A549 (cell line): ENCODE measurements around the gene ARSK. TPM values are rescaled to one million over a fixed set of nuclear protein-coding genes. Genes with fewer than 3 reads are reported as not detected.

Source experiments
- ATAC-seq, 2 experiments: fragments of 200-7000 bp in 1 of 2; fragments of >200 bp in 1 of 2; cut with Nextera tagmentation in 1 of 2; cut with Tn5 transposase in 1 of 2; 3 replicates each; pipeline versions ENCODE4 v1.8.0 to v1.9.1; 2018 to 2020; ENCODE audit warnings: mild to moderate bottlenecking in 1 of 2, moderate library complexity in 1 of 2
- CTCF ChIA-PET: fragments of 300-600 bp; sonication (Branson Sonifier 250); formaldehyde crosslinking; extraction: SDS; loops from one replicate; lab custom pipeline; 2021; ENCODE audit warnings: antibody characterized with exemption, inconsistent platforms; lab: Yijun Ruan, JAX
- POLR2A ChIA-PET: fragments of 350-600 bp; formaldehyde crosslinking; extraction: SDS; loops from one replicate; lab custom pipeline; 2021; ENCODE audit warnings: antibody characterized with exemption, inconsistent platforms; lab: Yijun Ruan, JAX
- DNase-seq, 2 experiments: peaks; one replicate each; pipeline versions ENCODE4 v3.0.0 to v3.0.0-alpha.2; 2011 to 2016; ENCODE audit warnings: low read depth in 1 of 2, low spot score in 1 of 2
- FAIRE-seq: peaks from 2 replicates; lab custom pipeline; 2011; peaks lifted over from hg19 to GRCh38; lab: Jason Lieb, UNC
- H3K27ac ChIP-seq, 2 experiments: fragments of >200 bp; sonication (Bioruptor Twin); formaldehyde crosslinking; 3 replicates each; pipeline ENCODE4 v1.5.1; 2016 to 2017
- H3K4me1 ChIP-seq: fragments of >200 bp; sonication (Bioruptor Twin); formaldehyde crosslinking; 3 replicates; pipeline ENCODE4 v1.6.1; 2016
- H3K4me2 ChIP-seq: fragments of >200 bp; sonication (Bioruptor Twin); formaldehyde crosslinking; 3 replicates; pipeline ENCODE4 v1.6.1; 2016
- H3K4me3 ChIP-seq: fragments of >200 bp; sonication (Bioruptor Twin); formaldehyde crosslinking; 3 replicates; pipeline ENCODE4 v1.5.1; 2016
- H3K9me3 ChIP-seq: fragments of >200 bp; sonication (Bioruptor Twin); formaldehyde crosslinking; 3 replicates; pipeline ENCODE4 v1.6.1; 2016
- CBX8 ChIP-seq: fragments of 200-600 bp; sonication (generic); IDR thresholded peaks from 2 replicates; pipeline ENCODE4 v1.6.1; 2016
- EHF ChIP-seq: fragments of 250-450 bp; sonication (Bioruptor Pico); IDR thresholded peaks from 2 replicates; pipeline ENCODE4 v1.5.0; 2020; ENCODE audit warnings: mild to moderate bottlenecking
- ELK1 ChIP-seq: fragments of 150-350 bp; IDR thresholded peaks from 2 replicates; pipeline ENCODE4 v1.6.1; 2014; ENCODE audit warnings: low read depth, mild to moderate bottlenecking, low read length
- EP300 ChIP-seq, 2 experiments: fragments of >200 bp; sonication (Bioruptor Twin); formaldehyde crosslinking; IDR thresholded peaks; 2 replicates in 1 of 2; 3 replicates in 1 of 2; pipeline ENCODE4 v1.6.1; 2016 to 2017
- FOXS1 ChIP-seq: fragments of 250-450 bp; sonication (Bioruptor Pico); IDR thresholded peaks from 2 replicates; pipeline ENCODE4 v1.5.0; 2020; ENCODE audit warnings: mild to moderate bottlenecking, moderate library complexity
- HDAC2 ChIP-seq: fragments of 200-600 bp; sonication (generic); IDR thresholded peaks from 2 replicates; pipeline ENCODE4 v1.6.1; 2016
- HES2 ChIP-seq: fragments of >200 bp; sonication (Bioruptor Twin); formaldehyde crosslinking; IDR thresholded peaks from 2 replicates; pipeline ENCODE4 v1.6.1; 2016
- HOXB13 ChIP-seq: fragments of 250-450 bp; sonication (Bioruptor Pico); IDR thresholded peaks from 2 replicates; pipeline ENCODE4 v1.5.0; 2020; ENCODE audit warnings: low read depth, mild to moderate bottlenecking, moderate library complexity
- JUNB ChIP-seq: fragments of >200 bp; sonication (Bioruptor Twin); formaldehyde crosslinking; IDR thresholded peaks from 2 replicates; pipeline ENCODE4 v1.6.1; 2016
- KDM5A ChIP-seq: fragments of 200-600 bp; sonication (generic); IDR thresholded peaks from 2 replicates; pipeline ENCODE4 v1.6.1; 2016; ENCODE audit warnings: antibody characterized with exemption, mild to moderate bottlenecking
- MAFK ChIP-seq: fragments of 450-650 bp; IDR thresholded peaks from 2 replicates; pipeline ENCODE4 v1.6.1; 2014; ENCODE audit not compliant: partially characterized antibody
- MYC ChIP-seq: IDR thresholded peaks from 2 replicates; pipeline ENCODE4 v1.6.1; 2012; ENCODE audit warnings: mild to moderate bottlenecking, inconsistent platforms, low read length, improper control_type of control experiment, borderline replicate concordance
- POLR2A ChIP-seq: IDR thresholded peaks from 2 replicates; pipeline ENCODE4 v1.6.1; 2012; ENCODE audit warnings: mild to moderate bottlenecking, low read length
- POLR2AphosphoS2 ChIP-seq: conservative IDR thresholded peaks from 2 replicates; pipeline ENCODE4 v1.6.1; 2012; ENCODE audit warnings: low read length, improper control_type of control experiment, inconsistent platforms
- RAD21 ChIP-seq, 2 experiments: fragments of >200 bp in 1 of 2; sonication (Bioruptor Twin) in 1 of 2; formaldehyde crosslinking in 1 of 2; IDR thresholded peaks in 1 of 2; conservative IDR thresholded peaks in 1 of 2; 2 replicates in 1 of 2; 3 replicates in 1 of 2; pipeline ENCODE4 v1.6.1; 2012 to 2018; ENCODE audit warnings: inconsistent platforms in 1 of 2
- RCOR1 ChIP-seq: fragments of 150-350 bp; IDR thresholded peaks from 2 replicates; pipeline ENCODE4 v1.6.1; 2014; ENCODE audit warnings: antibody characterized with exemption, low read length, low read depth
- RFX5 ChIP-seq: fragments of 450-650 bp; IDR thresholded peaks from 2 replicates; pipeline ENCODE4 v1.7.1; 2014; ENCODE audit warnings: antibody characterized with exemption, mild to moderate bottlenecking, moderate library complexity
- RNF2 ChIP-seq: fragments of 200-600 bp; sonication (generic); IDR thresholded peaks from 2 replicates; pipeline ENCODE4 v1.6.1; 2016; ENCODE audit warnings: low read depth, mild to moderate bottlenecking, antibody characterized with exemption, moderate library complexity, borderline replicate concordance
- SMC3 ChIP-seq: fragments of >200 bp; sonication (Bioruptor Twin); formaldehyde crosslinking; IDR thresholded peaks from 3 replicates; pipeline ENCODE4 v1.6.1; 2018; ENCODE audit warnings: inconsistent platforms
- TP53 ChIP-seq: fragments of 250-450 bp; sonication (Bioruptor Pico); IDR thresholded peaks from 2 replicates; pipeline ENCODE4 v1.5.0; 2021; ENCODE audit warnings: mild to moderate bottlenecking, moderate library complexity
- USF2 ChIP-seq: fragments of 450-650 bp; IDR thresholded peaks from 2 replicates; pipeline ENCODE4 v1.6.1; 2014; ENCODE audit warnings: antibody characterized with exemption
- ZSCAN20 ChIP-seq: fragments of 250-450 bp; sonication (Bioruptor Pico); IDR thresholded peaks from 2 replicates; pipeline ENCODE4 v1.8.0; 2022; ENCODE audit warnings: mild to moderate bottlenecking, moderate library complexity
- WGBS: methylation state at CpG from one replicate; pipeline ENCODE4 v1.1.6; 2017; ENCODE audit errors: missing lambda C conversion rate; 5-methylcytosine and 5-hydroxymethylcytosine counted together
- polyA plus RNA-seq, 4 experiments: library from polyadenylated mRNA; depleted of rRNA in 3 of 4; stranded (reverse); fragments of >200 nt; fragmentation: RNase III in 1 of 4; extraction: RNeasy Plus Mini Kit Qiagen cat#74134 plus additional on column Dnase treatment in 1 of 4; gene quantifications; 2 replicates in 3 of 4; 3 replicates in 1 of 4; pipeline ENCODE4 v1.2.3, GENCODE V29; 2011 to 2017
- TF ChIP-seq, protein P1 (sequence below): IDR thresholded peaks from 2 replicates; pipeline ENCODE4 v1.6.1; 2012
- TF ChIP-seq, protein P2 (sequence below): fragments of >200 bp; sonication (Bioruptor Twin); formaldehyde crosslinking; IDR thresholded peaks from 3 replicates; pipeline ENCODE4 v1.6.1; 2016

Gene ARSK
- polyA plus RNA-seq, 2 of the 4 experiments (the other 2 are of a cell fraction) = 7.0 to 14.0 TPM

DNA sequence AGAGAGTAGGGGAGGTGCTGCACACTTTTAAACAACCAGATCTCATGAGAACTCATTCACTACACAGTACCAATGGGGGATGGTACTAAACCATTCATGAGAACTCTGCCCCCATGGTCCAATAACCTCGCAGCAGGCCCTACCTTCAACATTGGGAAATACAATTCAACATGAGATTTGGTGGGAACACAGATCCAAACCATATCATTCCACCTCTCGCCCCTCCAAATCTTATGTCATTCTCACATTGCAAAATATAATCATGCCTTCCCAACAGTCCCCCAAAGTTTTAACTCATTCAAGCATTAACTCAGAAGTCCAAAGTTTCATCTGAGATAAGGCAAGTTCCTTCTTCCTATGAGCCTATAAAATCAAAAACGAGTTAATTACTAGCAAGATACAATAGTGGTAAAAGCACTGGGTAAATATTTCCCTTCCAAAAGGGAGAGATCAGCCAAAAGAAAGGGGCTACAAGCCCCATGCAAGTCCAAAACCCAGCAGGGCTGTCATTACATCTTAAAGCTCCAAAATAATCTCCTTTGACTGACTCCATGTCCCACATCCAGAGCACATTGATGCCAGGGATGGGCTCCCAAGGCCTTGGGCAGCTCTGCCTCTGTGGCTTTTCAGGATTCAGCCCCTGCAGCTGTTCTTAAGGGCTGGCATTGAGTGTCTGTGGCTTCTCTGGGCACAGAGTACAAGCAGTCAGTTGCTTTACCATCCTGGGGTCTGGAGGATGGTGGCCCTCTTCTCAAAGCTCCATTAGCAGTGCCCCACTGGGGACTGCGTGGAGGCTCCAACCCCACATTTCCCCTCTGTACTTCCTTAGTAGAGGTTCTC lies 73.3 kb downstream of the ARSK start:
- ChIA-PET POLR2A (no interaction called here), CTCF (no interaction called here)
- FAIRE-seq (no peak), DNase-seq (no peak), ATAC-seq (no peak)
- no peaks in the 10 kb centered on the region for H3K9me3 ChIP-seq
- H3K4me1 ChIP-seq = peaks cover 14% of the 10 kb centered on the region; the same call in 2 of the 3 replicates
- H3K4me3 ChIP-seq = no peak overlapping the region
- H3K4me2 ChIP-seq = no peak overlapping the region
- WGBS = 48% methylated on average over 4 of the region's 4 CpGs
- no peak overlapping the region for H3K27ac ChIP-seq
- TF ChIP-seq SMC3 (no peak), CBX8 (no peak), EP300 (IDR thresholded peaks at IDR 0.05) (no peak), FOXS1 (no peak), EHF (no peak), RNF2 (no peak), POLR2A (no peak), HDAC2 (no peak), HOXB13 (CRISPR knock-in tag) (no peak), ELK1 (no peak), RFX5 (no peak), KDM5A (no peak), POLR2AphosphoS2 (no peak)

GRCh38 chr5:95628933-95629332 lies 74.0 kb downstream of the ARSK start:
- ChIA-PET POLR2A (no interaction called here), CTCF (interaction anchor here (0.7 kb wide), 1 partner anchor 35 kb away, joined by 3 read pairs; no protein-coding TSS in a partner anchor)
- DNase-seq = no peak
- no peaks in the 10 kb centered on the region for H3K9me3 ChIP-seq
- no peak for ATAC-seq
- 59% methylated on average over 1 of the region's 1 CpG for WGBS
- TF ChIP-seq HES2 (no peak), RAD21 (conservative IDR thresholded peaks at IDR 0.05 in 1 of 2, IDR thresholded peaks at IDR 0.05 in 1 of 2) (no peak)
- no peak overlapping the region for H3K4me3 ChIP-seq
- no peak overlapping the region for H3K4me2 ChIP-seq
- peaks cover 14% of the 10 kb centered on the region; the same call in 2 of the 3 replicates for H3K4me1 ChIP-seq
- H3K27ac ChIP-seq = no peak overlapping the region
- no peak for FAIRE-seq

GRCh38 chr5:95630394-95630917 lies 75.6 kb downstream of the ARSK start:
- no peaks in the 10 kb centered on the region for H3K9me3 ChIP-seq
- CTCF ChIA-PET = interaction anchor here (0.8 to 1.5 kb wide), 3 partner anchors 12 to 972 kb away, joined by 3 to 6 read pairs (median 3); no protein-coding TSS in a partner anchor
- peaks cover 14% of the 10 kb centered on the region; the same call in 2 of the 3 replicates for H3K4me1 ChIP-seq
- no peak overlapping the region for H3K27ac ChIP-seq
- DNase-seq (no peak), ATAC-seq (no peak), FAIRE-seq (no peak)
- WGBS = 89% methylated on average over 5 of the region's 5 CpGs
- POLR2A ChIA-PET = interaction anchor here (0.8 kb wide), 1 partner anchor 16 kb away, joined by 7 read pairs; the partner anchor contains the start of gene RFESD
- TF ChIP-seq, protein P1, sequence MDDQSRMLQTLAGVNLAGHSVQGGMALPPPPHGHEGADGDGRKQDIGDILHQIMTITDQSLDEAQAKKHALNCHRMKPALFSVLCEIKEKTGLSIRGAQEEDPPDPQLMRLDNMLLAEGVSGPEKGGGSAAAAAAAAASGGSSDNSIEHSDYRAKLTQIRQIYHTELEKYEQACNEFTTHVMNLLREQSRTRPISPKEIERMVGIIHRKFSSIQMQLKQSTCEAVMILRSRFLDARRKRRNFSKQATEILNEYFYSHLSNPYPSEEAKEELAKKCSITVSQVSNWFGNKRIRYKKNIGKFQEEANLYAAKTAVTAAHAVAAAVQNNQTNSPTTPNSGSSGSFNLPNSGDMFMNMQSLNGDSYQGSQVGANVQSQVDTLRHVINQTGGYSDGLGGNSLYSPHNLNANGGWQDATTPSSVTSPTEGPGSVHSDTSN = no peak
- TF ChIP-seq ZSCAN20 (CRISPR knock-in tag) = no peak
- no peak for TF ChIP-seq HES2
- no peak for TF ChIP-seq USF2
- no peak for TF ChIP-seq RCOR1
- TF ChIP-seq, protein P2, sequence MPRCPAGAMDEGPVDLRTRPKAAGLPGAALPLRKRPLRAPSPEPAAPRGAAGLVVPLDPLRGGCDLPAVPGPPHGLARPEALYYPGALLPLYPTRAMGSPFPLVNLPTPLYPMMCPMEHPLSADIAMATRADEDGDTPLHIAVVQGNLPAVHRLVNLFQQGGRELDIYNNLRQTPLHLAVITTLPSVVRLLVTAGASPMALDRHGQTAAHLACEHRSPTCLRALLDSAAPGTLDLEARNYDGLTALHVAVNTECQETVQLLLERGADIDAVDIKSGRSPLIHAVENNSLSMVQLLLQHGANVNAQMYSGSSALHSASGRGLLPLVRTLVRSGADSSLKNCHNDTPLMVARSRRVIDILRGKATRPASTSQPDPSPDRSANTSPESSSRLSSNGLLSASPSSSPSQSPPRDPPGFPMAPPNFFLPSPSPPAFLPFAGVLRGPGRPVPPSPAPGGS = no peak
- no peak for TF ChIP-seq JUNB
- TF ChIP-seq TP53 (CRISPR knock-in tag) = no peak
- TF ChIP-seq MYC = no peak
- no peak for TF ChIP-seq MAFK
- no peak overlapping the region for H3K4me3 ChIP-seq
- H3K4me2 ChIP-seq = no peak overlapping the region
